ENCODE results near the gene PLEKHH1.

PLEKHH1 gene

DNA sequence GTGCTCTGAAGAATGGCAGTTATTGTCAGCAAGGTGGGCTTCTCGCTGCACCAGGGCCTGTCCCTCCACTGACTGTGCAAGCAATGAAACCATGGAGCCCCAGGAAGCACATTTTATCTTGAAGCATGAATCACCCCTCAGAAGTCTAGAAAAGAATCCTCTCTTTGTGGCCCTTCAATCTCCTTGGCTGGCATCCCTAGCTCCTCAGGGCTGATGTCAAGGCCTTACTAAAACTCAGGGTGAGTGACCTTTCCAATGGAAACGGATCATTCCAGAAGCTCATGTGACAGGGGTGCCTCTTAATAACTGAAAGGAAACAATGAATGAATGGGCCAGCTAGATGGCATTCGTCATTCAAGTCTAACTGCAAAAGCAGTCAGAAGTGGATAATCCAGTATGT is 22.3 kb upstream of the PLEKHH1 start:
- no peak for DNase-seq (ENCODE audit: low spot score)

DNA sequence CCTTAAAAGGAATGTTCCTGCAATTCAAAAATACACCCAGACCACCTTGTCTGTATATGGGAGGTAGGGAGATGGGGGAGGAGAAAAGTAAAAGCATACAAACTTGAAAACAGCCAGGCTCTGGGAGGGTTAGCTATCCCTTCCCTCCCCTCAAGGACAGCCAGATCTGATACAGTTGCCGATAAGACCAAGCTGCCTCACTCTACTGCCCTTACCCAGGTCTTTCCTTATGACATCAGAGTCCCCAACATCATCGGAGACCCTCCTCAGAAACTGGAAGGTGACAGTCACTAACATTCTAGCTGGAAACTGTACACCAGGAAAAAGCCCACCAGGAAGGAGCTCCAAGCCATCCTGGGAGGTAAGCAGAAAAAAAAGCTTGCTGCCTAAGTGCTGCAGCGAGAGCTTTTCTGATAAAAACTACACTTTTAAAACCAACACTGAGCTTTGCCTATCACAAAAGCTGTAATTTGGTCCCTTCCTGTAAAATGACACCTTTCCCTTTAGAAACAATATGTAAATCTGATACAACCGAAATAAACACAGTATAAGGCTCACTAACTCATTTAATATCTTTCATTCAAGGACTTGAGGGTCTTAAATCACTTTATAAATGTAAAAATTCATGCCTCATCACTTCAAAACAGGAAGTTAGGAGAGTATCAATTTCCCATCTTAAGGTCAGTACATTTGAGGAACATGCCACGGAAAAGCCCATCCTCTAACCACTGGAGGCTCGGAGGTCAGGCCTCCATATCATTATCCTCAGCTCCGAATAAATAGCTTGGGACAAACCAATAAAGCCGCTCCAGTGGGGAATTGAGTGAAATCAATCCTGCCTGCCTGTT is 20.4 kb upstream of the PLEKHH1 start:
- DNase-seq (ENCODE audit: low spot score) = no peak

DNA sequence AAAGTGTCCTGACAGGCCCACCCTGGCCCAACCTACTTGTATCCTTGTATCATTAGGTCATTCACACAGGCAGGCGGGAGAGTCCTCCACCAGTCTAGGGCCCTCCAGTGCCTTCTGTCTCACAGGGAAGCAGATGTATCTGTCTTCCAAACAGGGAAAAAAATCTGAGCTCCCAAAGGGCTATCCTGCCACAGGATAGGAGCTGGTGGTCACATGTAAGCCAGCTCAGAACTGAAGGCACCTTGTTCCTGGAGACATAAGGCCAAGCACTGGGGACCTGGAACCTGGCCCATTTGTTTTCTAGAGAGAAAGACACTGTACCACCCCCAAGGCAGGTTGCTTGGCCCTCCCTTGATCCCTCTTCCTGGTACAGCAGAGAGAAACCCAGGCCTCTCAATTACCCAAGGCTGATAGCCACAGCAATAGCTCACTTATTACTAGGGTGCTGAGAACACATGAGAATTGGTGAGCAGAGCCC is 19.4 kb upstream of the PLEKHH1 start:
- DNase-seq (ENCODE audit: low spot score) = no peak

DNA sequence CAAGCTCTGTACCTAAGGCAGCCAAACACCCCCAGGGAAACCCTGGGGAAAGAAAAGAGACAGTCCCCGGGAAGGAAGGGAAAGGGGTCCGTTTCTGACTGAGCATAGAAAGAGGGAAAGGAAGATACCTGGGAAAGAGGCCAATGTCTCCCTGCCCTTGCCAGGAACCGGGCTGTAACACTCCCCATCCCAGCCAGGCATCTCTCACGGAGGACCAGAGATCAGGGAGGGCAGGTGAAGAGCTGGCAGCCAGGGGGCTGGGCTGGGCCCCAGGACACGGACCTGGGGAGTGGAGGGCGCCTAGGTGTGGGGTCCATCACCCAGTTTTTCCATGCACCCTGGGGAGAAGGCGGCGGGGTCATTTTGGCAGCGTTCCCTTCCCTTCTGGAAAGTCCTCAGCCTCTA is 18.9 kb upstream of the PLEKHH1 start:
- DNase-seq (ENCODE audit: low spot score) = no peak

DNA sequence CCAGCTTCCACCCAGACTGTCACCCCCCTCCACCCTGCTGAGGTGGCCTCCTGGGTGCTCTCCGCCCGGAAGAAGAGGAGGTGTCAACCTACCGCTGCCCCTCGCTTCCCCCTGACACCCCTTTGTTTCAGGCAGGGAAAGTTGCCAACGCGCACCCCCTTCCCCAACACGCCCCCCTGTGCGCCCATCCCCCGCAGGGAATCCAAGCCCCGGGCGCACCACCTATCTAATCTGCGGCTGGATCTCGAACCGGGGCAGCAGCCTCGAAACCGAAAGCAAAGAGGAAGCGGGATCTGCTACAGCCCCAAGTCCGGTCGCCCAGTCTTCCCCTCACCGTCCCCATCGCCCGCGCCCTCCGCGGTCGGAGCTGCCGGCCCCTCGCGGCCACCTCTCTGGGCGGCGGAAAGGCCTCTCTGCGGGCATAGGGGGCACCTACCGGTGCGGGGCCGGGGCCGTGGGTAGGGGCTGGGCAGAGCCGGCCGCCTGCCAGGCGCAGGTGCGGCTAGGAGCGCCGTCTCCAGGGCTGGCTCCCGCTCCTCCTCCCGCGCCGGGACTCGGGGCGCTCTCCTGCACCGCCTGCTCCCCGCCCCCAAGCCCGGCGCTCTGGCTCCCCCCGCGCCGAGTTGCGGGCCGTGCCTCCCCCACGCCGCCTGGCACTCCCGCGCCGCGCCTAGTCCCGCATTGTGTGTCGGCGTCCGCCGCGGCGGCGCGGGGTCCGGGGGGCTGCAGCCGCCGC is 18.3 kb upstream of the PLEKHH1 start:
- no peak for DNase-seq (ENCODE audit: low spot score)

DNA sequence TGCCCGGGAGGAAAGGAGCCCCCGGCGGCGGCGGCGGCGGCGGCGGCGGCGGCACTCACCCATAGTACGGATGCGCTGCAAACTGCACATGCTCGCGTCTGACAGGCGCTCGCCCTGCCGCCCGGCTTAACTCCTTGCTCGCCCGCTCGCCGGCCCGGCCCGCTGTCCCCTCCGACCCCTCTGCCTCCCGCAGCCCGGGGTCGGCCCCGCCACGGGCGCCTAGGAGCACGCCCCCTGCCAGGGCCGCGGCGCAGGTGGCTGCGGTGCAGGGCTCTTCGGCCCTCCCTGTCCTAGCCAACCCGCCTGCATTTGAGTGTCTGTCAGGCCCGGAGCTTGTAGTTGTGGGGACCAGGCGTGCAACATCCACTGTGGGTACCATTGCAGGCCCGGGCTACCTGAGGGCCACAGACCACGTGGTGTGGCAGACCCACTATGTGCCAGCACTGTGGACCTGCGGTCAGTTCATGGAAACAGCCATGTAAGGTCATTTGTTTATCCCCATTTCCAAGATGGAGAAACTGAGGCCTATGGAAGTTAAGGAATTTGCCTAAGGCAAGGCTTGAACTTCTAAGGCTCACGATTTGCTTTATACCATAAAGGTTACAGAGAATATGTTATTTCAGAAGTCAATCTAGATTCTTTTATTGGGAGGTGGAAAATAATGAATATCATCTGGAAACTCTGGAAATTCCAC is 17.6 kb upstream of the PLEKHH1 start:
- no peak for DNase-seq (ENCODE audit: low spot score)

DNA sequence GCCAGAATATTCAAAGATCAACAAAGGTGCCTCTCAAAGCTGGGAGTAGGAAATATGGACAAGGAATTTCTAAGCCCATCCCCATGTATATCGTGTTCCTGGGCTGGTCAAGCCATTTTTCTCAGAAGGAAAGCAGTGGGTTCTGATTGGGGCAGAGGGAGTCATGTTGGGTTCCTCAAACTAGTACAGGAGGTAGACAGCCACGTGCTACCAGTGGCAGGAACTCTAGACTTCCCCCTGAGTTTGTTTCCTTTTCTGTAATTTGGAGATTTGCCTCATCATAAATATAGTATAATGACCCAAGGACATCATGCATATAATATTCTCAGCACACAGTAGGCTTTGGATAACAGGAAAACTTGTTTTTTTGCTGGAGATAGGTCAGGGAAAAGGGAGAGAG is 16.4 kb upstream of the PLEKHH1 start:
- no peak for DNase-seq (ENCODE audit: low spot score)

DNA sequence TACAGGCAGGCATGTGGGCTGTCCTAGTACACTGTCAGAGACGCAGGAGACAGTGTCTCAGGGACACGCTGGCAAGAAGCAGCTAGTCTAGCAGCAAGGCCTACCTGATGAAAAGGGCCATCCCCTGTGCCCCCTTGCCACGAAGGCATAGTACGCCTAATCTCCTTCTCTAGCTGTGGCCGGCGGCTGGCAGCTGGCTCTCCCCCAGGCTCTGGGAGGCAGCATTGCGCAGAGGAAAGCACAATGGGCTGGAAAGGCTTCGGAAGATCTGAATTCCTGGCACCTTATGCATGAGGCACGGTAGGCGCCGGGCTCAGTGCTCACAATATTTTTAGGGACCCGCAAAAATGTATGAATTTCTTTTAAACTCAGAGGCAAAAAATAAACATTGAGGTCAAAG is 16.0 kb upstream of the PLEKHH1 start:
- DNase-seq (ENCODE audit: low spot score) = no peak

DNA sequence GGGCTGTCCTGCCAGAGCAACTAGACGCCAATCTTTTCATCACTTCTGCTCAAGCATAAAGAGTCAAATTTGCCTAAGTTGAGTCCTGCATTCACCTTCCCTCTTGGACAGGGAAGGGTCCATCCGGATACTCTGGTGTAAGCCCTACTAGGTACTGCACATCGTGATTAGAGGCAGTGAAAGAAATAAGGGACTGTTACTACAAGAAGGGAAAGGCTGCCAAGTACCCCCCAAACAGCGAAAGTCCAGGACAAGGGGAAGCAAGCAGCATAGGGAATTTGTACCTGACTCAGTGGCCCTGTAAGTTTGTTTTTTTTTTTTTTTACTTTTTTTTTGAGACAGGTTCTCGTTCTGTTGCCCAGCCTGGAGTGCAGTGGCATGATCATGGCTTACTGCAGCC is 13.7 kb upstream of the PLEKHH1 start:
- DNase-seq (ENCODE audit: low spot score) = no peak

DNA sequence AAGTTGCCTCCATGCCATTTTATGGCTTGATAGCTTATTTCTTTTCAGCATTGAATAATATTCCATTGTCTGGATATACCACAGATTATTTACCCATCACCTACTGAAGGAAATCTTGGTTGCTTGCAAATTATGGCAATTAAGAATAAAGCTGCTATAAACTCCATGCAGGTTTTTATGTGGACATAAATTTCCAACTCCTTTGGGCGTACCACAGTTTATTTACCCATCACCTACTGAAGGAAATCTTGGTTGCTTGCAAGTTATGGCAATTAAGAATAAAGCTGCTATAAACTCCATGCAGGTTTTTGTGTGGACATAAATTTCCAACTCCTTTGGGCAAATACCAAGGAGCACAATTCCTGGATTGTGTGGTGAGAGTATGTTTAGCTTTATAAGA is 12.6 kb upstream of the PLEKHH1 start:
- DNase-seq (ENCODE audit: low spot score) = no peak

DNA sequence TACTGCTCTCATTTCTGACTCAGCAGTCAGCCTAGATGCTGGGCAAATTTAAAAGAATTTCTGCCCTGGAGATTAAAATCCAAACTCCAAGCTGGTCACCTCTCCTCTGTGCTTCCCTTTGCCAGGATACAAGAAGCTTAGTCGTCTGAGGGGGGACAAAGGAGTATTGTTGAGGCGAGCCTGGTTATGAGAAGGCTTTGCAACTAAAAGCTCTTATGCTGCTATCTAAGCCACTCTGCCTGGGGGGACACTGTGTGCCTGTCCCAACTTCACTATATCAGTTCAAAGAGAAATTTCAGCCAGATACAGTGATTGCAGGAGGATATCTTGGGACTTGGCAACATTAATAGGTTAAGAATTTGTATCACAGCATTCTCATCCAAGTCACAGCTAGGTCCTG is 10.8 kb upstream of the PLEKHH1 start:
- DNase-seq (ENCODE audit: low spot score) = no peak

DNA sequence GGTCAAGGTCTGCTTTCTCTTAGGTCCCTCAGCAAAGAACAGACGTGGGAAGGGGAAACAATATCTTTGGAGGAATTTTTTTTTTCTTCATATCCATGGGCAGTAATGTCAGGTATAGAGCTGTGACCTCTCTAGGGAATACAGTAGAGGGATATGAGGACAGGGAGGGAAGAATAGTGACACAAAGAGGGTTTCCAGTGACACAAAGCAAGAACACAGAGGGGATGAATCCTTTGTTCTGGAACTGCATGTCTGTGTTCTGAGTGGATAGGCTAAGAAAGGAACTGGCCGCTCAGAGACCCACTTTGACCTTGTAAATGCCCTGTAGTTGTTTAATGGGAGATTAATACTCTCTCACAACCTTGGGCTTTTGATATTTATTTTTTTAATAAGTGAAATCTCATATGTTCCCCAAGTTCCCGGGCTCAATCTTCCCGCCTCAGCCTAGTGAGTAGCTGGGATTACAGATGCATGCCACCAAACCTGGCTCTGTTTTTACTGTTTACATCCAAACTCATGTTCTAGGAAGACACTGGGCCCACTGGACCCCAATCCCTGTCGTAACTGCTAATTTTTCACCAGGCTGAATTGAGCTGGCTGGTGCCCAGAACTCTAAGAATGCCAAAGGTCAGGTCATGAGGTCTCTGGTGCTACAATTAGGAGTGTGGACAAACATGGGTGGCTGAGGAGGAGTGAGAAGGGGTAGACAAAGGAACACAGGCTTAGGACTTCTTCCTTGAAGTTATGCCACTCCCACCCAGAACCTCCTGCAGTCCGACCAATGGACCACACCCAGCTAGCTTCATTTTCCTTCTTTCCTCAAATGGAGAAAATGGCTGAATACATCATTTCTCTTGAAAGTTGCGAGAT is 9.1 kb upstream of the PLEKHH1 start:
- DNase-seq (ENCODE audit: low spot score) = no peak

DNA sequence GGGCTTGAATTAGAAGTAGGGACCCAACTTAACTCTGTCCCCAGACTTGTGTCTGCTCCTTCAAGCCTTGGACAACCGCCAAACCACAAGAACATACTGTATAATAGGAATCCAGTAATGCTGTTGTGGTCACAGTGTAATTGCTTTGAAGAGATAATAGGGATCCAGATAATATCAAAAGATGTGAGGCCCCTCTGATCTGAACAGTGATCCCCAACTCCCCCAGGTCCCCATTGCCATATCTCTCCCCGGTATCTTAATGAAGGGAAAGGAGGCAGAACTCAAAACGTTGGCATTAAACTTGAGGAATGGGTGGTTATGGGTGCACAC is 8.5 kb upstream of the PLEKHH1 start:
- DNase-seq (ENCODE audit: low spot score) = no peak

DNA sequence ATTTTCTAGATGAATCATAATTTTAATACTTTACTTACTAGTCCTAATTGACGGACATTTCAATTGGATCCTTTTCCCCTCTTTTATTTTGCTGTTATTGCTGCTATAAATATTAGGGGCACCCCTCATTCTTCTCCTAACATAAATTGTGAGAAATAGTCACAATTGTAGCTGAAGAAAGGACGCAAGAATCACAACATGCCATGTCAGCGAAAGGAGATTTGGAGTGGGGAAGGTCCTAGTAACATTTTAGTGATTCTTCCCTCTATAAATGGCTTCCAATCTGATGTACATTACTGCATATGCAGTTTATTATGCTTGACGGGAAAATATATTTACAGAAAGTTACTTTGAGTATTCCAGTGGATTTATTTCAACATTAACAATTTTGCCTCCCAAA is 7.7 kb upstream of the PLEKHH1 start:
- DNase-seq (ENCODE audit: low spot score) = no peak

DNA sequence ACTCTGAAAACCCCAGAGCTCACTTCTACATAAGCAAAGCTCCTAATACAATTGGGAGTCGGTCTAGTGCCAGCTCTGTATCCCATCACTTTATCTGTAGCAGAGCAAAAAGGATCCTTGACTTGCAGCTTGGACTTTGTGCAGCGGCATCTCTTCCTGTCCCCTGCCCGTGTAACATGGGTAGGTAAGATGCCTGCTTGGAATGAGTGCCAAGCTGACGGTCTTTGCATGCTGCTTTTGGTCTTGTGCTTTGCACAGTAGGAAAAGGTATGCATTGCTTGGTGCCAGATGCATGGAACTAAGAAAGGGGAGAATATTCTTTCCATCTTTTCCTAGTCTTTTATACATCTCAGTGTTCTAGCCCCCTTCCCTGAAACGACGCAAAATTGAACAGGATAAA is 6.9 kb upstream of the PLEKHH1 start:
- no peak for DNase-seq (ENCODE audit: low spot score)

DNA sequence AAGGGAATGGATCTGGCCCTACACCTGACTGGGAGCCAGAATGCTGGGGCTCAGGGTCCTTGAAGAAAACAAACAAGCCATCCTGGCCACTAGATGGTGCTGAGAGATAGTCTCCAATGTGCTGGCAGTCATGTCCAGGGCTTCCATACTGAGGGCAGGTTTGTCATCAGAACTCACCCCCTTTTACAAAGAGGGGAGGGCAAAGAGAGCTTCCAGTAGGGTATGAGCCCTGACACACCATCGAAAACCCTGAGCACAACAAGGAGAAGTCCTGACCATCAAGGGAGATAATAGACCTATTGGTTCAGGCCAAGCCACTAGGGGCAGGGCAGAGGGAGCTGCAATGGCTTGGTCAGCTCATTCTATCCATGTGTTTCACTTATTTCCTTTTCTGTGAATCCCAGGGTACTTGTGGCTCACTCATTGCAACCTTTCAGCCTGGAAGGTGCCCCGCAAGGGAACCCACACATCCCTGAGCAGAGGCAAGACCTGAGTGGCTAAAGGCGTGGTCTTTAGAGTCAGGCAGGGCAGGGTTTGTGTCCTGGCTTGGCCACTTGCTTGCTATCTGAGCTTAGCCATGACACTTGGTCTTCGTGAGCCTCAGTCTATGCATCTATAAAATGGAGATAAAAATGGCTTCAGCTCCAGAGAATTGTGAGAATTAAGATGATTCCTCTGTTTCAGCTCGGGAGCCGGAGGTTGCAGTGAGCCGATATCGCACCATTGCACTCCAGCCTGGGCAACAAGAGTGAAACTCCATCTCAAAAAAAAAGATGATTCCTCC is 6.2 kb upstream of the PLEKHH1 start:
- peak; percentile 31 for DNase-seq (ENCODE audit: low spot score)

DNA sequence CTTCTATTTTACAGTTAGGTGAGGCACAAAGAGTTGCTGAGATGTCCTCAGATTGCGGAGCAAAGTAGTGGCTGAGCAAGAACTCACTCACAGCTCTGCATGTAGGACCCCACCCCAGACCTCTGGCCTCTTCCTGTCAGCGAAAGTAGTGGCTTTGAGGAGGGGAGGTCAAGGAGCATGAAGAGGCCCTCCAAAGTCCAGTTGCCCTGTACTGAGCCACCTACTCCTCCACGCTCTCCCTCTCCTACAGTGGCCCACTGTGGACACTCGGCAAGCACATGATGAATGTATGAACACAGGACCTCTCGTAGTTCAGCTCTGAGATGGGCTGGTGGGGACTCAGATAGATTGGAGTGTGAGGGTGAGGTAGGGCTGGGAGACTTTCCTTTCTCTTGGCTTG is 5.3 kb upstream of the PLEKHH1 start:
- DNase-seq (ENCODE audit: low spot score) = no peak

DNA sequence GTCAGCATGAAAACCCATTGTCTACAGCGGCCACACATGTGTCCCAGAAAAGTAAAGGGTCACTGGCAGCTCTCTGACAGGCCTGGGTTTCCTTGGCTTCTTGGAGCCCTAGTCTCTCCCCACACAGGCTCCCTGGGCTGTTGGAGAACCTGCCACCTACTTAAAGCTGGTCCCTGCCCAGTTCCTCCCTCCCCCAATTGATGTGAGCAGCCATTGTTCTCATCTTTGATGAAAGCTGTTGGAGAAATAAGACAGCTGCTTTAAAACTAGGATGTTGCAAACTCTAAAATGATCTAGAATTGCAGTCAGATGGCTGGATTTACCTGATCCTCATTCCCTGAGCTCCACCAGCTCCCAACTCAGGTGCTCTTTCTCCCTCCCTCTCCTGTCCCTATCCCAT is 4.8 kb upstream of the PLEKHH1 start:
- DNase-seq (ENCODE audit: low spot score) = no peak

DNA sequence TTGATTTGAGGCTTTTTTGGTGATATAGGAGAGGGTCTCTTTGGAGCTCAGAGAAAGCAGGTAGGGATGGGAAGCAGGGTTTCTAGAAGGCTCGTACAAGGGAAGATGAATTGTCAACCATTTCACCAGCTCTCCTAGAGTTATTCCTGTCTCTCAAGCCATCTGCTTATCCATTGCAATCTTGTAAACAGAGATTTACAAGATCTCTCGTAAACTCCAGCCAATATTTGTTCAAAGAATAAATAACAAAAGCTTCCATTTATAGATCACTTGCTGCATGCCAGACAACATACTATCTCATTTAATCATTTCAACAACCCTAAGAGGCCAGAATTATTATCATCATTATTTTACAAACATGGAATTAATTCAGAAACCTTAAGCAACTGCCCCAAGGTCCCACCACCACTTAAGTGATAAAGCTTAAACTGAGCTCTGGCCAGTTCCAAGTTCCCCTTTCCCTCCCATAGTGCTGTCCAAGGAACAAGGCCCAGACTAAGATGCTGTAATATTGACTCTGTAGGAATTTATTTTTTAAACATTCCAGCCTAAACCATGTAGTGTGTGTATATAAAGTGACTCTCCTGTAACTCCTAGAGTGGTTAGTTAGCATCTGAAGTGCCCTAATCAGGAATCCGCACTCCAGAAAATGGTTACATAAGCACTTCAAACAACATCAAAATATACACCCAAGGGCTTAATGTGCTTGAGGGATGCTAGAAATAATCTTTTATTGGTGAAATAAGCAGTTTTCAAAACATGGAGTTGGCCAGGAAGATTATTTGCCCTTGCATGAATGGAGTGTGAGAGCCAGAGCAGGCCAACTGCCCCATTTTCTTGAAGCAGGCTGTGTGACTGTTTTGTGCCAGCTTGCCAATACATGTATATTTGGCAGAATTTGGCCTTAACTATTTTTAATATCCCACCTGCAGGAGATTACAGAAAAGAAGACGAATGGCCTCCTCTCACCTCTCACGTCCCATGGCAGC is 2.8 kb upstream of the PLEKHH1 start:
- no peak for DNase-seq (ENCODE audit: low spot score)

DNA sequence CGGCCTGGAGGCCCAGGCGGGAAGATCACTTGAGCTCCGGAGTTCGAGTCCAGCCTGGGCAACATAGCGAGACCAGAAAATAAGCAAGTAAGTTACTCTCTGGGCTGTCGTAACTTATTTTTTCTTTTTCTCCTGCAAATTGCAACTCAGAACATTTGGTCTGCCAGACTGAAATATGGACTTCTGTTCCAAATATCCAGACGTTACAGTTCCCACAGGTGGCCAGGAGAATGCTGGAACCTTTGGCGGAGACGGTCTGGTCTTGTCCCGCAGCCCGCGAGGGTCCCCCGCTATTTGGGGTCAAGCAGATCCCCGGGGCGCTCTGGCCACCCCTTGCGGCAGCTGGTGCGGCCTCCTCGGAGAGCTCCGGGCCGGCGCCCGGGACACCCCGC is 488 bp upstream of the PLEKHH1 start:
- DNase-seq (ENCODE audit: low spot score) = no peak
